NCI-H526 treated with DMSO at 0.1 percent for 48 hours (cell line): Measurements from ENCODE around the gene CTAGE9.
"Not testable (repeated sequence)": the region's sequence is repeated elsewhere in the genome, so short reads cannot be mapped to it uniquely, and the experiment has no call there.

Experiments used
- DNase-seq: peaks from one replicate; lab custom pipeline; 2025; lab: John Stamatoyannopoulos, UW

CTAGE9 gene

GRCh38 chr6:131729550-131729949 lies 18.7 kb upstream of the CTAGE9 start:
- no peak for DNase-seq

DNA sequence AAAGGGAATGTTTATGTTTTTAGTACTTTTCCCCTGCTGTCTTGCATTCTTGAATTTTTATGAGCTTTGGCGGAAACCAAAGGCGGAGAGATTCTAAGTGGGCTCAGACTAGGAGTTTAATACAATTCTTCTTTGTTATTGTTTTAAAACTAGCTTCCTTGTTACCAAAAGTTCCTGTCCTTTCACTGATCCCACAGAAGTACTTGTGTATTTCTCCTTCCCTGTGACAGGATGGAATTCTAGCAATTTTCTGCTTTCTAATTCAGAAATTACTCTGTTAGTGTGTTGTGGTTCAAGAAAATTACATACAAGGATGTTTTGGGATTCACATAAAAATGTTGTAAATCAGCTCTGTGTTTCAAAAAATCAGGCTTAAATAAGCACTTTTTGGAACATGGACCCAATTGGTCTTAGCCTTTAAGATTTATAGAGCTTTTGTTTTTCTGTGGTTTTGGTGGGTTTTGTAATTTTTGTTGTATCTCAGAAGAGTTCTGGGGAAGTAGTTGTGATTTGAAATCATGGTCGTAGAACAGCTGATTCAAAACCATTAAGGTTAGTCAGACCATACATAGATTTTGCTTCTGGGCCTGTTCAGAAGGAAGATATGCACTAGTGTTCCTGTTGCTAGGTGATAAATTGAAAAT lies 17.6 kb upstream of the CTAGE9 start:
- no peak for DNase-seq

GRCh38 chr6:131727868-131728267 lies 17.1 kb upstream of the CTAGE9 start:
- DNase-seq: no peak

DNA sequence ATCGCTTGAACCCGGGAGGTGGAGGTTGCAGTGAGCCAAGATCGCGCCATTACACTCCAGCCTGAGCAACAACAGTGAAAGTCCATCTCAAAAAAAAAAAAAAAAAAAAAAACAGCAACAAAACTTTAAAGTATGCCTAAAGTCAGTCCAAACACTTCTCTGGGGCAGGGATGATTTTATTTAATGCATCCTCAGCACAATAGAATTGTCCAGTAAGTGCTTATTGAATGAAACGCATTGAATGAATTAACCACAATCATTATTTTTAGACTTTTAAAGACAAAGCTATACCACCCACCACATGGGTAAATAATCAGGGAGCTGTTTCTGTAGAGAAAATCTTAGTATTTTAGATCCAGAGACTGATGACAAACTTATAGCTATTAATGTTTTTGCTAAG lies 16.6 kb upstream of the CTAGE9 start:
- DNase-seq: no peak

- no peak for DNase-seq
Measured at GRCh38 chr6:131724114-131724513, 13.3 kb upstream of the CTAGE9 start.

DNA sequence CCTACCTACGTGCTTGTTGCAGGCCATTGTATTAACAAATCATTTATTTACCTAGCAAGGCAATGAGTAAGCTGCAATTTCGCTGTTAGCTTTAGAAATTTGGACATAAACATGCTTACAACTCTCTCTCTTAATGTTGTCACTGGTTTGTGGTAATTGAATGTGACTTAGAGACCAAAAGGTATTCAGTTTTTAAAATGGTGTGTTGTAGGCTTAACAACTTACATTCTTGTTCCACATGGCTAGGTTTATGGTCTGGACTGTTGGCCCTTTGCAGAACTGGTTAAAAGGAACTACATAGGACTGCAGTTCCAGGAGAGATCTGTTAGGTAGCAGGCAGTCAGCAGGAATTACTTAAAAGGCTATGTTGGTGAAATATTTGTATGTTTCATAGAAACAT lies 10.3 kb upstream of the CTAGE9 start:
- peak; percentile 42 for DNase-seq

DNA sequence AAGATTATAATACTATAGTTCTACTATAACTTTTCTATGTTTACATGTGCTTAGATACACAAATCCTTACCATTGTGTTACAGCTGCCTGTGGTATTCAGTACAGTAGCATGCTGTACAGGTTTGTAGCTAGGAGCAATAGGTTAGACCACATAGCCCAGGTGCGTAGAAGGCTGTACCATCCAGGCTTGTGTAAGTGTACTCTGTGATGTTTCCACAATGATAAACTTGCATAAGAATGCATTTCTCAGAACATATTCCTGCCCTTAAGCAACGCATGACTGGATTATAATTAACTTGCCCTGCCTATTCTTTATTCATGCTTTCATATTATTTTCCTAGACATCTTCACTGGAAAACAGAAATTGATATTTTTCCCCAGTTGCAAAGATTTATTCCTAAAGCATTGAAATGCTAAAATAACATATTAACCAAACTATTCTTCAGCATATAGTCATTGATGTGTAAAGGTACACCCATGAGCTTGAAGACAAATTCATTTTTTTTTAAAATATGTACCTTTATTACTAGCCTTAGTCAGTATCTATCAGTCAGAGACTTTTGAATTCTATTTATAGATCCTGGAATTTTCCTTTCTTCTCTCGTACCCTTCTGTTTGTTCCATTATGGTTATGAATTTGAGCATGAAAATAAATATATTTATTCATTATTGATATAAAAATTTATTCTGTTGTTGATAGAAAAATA lies 7.2 kb upstream of the CTAGE9 start:
- DNase-seq: peak; percentile 70

DNA sequence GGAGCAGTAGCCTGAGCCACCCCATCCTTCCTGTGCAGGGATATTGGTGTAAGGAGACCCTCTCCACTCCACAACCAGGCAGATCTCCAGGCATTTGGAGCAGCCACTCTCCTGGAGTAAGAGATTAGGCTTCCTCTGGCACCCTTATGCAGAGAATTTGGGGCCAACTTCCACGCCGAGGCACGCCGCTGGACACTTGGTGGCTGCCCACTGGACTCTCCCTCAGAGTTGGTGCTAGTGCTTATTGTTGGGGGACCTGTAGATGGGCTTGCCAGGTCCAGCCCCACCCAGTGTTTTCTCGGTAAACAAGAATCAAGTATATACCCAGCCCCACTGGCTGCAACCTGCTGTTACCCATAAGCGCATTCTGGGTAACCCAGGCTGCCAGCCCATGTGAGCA lies 4.8 kb upstream of the CTAGE9 start:
- not testable (repeated sequence) for DNase-seq

GRCh38 chr6:131703905-131704304 lies 6.9 kb downstream of the CTAGE9 start:
- DNase-seq: not testable (repeated sequence)

DNA sequence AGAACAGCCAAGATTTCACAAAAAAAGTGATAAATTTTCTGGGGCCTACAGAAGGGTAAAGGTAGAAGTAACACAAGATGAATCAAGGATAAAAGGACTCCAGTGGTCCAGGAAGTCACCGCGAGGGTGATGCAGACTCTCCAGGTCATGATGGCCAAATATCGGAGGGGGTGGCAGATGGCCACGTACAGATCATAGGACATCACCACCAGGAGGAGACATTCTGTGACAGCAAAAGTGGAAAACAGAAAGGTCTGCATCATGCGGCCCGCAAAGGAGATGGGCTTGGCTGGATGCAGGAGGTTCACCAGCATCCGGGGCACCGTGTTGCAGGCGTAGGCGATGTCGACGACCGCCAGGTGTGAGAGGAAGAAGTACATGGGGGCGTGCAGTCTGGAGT lies 10.0 kb downstream of the CTAGE9 start:
- DNase-seq: not testable (repeated sequence)

DNA sequence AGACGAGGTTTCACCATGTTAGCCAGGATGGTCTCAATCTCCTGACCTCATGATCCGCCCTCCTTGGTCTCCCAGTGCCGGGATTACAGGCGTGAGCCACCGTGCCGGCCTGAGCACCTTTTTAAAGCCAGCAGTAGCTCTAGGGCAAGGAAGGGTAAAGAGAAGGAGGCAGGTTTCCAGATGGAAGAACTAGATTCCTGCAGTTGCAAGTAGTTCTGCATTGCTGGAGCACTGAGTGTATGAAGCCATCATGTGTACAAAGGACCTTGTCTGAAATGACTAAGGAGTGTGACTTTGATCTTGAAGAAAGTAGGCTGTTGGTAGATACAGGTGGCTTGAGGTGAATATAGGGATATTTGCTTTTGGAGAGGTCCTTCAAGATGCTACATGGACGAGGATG lies 13.9 kb downstream of the CTAGE9 start:
- no peak for DNase-seq

- peak; percentile 41 for DNase-seq
Measured at GRCh38 chr6:131694832-131695426, 15.9 kb downstream of the CTAGE9 start.

DNA sequence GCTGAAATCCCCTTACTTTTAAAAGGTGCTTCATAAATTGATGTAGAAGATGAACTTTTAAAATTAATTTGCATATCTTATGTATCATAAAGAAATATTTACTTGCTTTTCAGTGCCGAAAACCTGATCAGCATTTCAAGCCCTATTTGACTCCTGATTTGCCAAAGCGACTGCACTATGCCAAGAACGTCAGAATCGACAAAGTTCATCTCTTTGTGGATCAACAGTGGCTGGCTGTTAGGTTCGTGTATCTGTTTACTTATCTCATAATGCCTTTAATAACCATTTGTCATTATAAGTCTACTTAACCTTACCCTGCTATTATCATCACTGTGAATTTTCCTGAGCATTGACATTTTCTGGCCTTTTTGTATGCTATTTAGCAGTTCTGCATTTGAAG lies 17.4 kb downstream of the CTAGE9 start:
- DNase-seq: no peak

GRCh38 chr6:131692589-131692988 lies 18.2 kb downstream of the CTAGE9 start:
- no peak for DNase-seq

GRCh38 chr6:131692031-131692430 lies 18.8 kb downstream of the CTAGE9 start:
- no peak for DNase-seq

DNA sequence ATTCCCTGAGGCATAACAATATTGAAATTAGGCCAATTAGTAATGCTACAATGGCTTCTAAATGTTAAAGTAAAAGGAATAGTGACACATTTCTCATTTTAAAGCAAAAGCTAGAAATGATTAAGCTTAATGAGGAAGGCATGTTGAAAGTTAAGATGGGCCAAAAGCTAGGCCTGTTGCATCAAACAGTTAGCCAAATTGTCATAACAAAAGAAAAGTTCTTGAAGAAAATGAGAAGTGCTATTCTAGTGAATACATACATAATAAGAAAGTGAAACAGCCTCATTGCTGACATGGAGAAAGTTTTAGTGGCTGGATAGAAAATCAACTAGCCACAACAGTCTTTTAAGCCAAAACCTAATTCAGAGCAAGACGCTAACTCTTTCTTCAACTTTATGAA lies 22.5 kb downstream of the CTAGE9 start:
- DNase-seq: no peak

DNA sequence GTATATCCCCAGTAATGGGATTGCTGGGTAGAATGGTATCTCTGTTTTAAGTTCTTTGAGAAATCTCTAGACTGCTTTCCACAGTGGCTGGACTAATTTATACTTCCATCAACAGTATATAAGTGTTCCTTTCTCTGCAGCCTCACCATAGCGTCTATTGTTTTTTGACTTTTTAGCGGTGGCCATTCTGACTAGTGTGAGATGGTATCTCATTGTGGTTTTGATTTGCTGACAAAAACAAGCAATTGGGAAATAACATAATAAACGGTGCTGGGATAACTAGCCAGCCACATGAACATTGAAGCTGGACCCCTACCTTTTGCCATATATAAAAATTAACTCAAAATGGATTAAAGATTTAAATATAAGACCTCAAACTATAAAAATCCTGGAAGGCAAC lies 23.8 kb downstream of the CTAGE9 start:
- DNase-seq: no peak

DNA sequence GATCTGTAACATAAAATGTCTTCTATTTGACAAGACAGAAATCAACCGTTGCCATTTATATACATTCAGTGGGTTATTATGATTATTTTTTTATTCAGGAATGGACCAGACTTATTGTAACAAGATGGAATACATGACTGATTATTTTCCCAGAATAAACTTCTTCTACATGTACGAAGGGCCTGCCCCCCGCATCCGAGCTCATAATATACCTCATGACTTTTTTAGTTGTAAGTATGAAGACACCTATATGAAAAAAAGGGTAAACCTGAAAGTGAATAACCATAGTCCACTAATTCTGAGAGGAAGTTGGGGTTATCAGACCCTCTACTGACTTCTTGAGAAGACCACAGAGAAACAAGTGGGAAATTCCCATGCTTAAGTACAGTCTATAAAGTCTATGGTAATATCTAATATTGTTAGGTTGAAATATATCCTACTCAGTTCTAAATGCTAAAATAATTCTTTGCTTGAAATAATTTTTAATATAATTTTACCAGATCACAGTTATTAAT lies 25.5 kb downstream of the CTAGE9 start:
- no peak for DNase-seq

DNA sequence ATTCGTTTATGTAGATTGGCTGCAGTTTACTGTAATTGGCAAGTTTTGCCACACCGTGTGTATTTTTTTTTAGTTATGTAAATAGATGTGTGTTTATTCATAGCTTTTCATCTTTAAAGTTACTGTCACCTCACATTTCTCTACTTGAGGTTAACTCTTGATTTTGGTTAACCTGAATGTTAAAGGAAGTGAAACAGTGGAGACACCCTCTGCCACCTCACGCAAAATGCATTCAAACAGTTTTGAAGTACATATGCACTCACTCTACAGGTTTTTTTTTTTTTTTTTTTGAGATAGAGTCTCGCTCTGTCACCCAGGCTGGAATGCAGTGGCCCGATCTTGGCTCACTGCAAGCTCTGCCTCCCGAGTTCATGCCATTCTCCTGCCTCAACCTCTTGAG lies 27.3 kb downstream of the CTAGE9 start:
- DNase-seq: no peak

GRCh38 chr6:131682442-131682841 lies 28.4 kb downstream of the CTAGE9 start:
- no peak for DNase-seq

DNA sequence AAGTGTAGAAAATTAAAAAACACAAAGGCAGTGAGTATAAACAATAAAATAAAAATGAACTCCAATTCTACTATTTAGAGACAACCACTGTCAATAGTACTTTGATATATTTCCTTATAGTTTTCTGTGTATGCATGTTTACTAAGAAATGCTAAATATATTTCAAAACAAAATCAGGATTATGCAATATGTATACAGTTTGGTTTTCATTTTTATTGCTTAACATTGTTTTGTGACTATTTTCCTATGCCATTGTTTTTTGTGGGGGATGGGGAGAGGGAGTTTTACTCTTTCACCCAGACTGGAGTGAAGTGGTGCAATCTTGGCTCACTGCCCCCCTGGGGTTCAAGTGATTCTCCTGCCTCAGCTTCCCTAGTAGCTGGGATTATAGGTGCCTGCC lies 29.2 kb downstream of the CTAGE9 start:
- no peak for DNase-seq

GRCh38 chr6:131680868-131681267 lies 29.9 kb downstream of the CTAGE9 start:
- no peak for DNase-seq

GRCh38 chr6:131678442-131678841 lies 32.4 kb downstream of the CTAGE9 start:
- peak; percentile 10 for DNase-seq
